H1 (cell line): ENCODE data around the gene PPP3CB.

Experiments used
- CHD2 ChIP-seq: IDR thresholded peaks from 2 replicates; pipeline ENCODE4 v1.6.1; 2012; ENCODE audit warnings: low read length, improper control_type of control experiment
- PHF8 ChIP-seq: fragments of 200-600 bp; sonication (generic); conservative IDR thresholded peaks from 2 replicates; pipeline ENCODE4 v1.7.1; 2012; ENCODE audit warnings: low read depth, mild to moderate bottlenecking, inconsistent platforms, low read length, moderate library complexity
- POLR2A ChIP-seq, 2 experiments: IDR thresholded peaks; 1 replicate in 1 of 2; 2 replicates in 1 of 2; pipeline ENCODE4 v1.6.1; 2011; ENCODE audit warnings: low read depth in 2 of 2, low read length in 2 of 2, mild to moderate bottlenecking in 2 of 2; ENCODE audit errors: control extremely low read depth in 1 of 2

DNA sequence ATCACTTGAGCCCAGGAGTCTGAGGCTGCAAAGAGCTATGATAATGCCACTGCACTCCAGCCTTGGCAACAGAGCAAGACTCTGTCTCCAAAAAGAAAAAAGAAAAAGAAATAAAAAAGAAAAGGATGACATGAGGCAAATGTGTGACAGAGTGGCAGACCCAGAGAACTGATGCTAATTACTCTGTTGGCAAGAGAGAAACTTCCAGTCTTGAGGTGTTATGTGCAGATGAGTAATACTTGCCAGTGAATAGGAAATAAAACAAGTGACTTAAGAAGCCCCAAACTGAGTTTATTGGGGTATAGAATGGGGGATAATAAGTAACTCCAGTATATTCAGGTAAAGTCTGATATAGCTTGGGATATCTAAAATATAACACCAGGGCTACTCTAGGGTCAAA, 72.5 kb downstream of the PPP3CB start:
- TF ChIP-seq CHD2 = no peak
- TF ChIP-seq PHF8 = no peak
- no peak for TF ChIP-seq POLR2A (IDR thresholded peaks at IDR 0.05; ENCODE audit: control extremely low read depth in 1 of 2, low read depth in 2 of 2, low read length in 2 of 2)
